Esophagus squamous epithelium (tissue), 4 donors: ENCODE results near the gene ADGRF3.

Experiments used
- POLR2A ChIP-seq, 4 donors: fragments of 450-650 bp; IDR thresholded peaks; one replicate each; pipeline ENCODE4 v1.6.1; 2017; ENCODE audit warnings: antibody characterized with exemption in 4 of 4, mild to moderate bottlenecking in 4 of 4, moderate library complexity in 3 of 4
- TF ChIP-seq, protein P1 (sequence below), 6 experiments: fragments of 450-650 bp in 4 of 6; fragments of 200-600 bp in 2 of 6; sonication (generic) in 2 of 6; IDR thresholded peaks; one replicate each; pipeline ENCODE4 v1.5.1; 2016 to 2019; ENCODE audit warnings: antibody characterized with exemption in 6 of 6, mild to moderate bottlenecking in 4 of 6, moderate library complexity in 4 of 6

DNA sequence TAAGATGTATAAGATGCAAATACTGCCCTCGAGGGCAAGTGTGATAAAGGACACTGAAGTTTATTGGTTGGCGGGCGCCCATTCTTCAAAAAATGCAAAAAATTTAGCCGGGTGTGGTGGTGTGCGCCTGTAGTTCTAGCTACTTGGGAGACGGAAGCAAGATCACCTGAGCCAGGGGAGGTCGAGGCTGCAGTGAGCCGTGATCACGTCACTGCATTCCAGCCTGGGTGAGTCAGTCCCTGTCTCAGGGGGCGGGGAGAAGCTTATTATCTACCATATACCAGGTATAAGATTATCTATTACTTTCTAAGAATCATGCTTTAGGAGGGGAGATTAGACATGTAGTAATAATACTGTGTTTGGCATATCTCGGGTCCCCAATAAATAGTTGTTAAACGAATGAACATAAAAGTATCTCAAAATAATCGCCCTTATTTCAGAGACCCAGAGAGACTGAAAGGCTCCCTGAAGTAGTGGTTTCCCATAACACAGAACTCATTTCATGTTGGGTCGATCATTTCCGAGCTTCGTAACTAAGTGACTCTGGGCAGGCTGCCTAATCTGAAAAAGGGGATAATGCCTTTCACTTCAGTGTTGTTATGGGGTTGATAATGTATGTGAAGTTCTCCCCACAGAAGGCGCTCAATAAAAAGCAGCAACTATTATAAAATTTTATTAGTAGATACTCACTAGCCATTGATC lies 1.9 kb downstream of the ADGRF3 start:
- TF ChIP-seq, protein P1, sequence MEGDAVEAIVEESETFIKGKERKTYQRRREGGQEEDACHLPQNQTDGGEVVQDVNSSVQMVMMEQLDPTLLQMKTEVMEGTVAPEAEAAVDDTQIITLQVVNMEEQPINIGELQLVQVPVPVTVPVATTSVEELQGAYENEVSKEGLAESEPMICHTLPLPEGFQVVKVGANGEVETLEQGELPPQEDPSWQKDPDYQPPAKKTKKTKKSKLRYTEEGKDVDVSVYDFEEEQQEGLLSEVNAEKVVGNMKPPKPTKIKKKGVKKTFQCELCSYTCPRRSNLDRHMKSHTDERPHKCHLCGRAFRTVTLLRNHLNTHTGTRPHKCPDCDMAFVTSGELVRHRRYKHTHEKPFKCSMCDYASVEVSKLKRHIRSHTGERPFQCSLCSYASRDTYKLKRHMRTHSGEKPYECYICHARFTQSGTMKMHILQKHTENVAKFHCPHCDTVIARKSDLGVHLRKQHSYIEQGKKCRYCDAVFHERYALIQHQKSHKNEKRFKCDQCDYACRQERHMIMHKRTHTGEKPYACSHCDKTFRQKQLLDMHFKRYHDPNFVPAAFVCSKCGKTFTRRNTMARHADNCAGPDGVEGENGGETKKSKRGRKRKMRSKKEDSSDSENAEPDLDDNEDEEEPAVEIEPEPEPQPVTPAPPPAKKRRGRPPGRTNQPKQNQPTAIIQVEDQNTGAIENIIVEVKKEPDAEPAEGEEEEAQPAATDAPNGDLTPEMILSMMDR (IDR thresholded peaks at IDR 0.05) = no peak
- TF ChIP-seq POLR2A (IDR thresholded peaks at IDR 0.05) = no peak
